HG02642 (cell line): ENCODE data around the gene CCDC88A.
"Not testable (repeated sequence)": the region's sequence is repeated elsewhere in the genome, so short reads cannot be mapped to it uniquely, and the experiment has no call there.

Experiments used
- ATAC-seq: cut with Tn5 transposase; IDR thresholded peaks from one replicate; pipeline ENCODE4 v1.9.1; 2021; ENCODE audit warnings: mild to moderate bottlenecking; ENCODE audit not compliant: unreplicated experiment, poor library complexity

Gene CCDC88A

DNA sequence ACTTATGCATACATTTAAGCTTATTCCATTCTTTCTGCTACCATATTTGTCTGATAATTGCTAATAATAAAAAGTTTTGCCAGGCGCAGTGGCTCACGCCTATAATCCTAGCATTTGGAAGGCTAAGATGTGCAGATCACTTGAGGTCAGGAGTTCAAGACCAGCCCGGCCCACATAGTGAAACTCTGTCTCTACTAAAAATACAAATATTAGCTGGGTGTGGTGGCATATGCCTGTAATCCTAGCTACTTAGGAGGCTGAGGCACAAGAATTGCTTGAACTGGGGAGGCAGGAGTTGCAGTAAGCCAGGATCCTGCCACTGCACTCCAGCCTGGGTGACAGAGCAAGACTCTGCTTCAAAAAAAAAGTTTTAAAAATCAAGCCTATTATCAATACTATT lies 160.1 kb downstream of the CCDC88A start:
- ATAC-seq: not testable (repeated sequence)

DNA sequence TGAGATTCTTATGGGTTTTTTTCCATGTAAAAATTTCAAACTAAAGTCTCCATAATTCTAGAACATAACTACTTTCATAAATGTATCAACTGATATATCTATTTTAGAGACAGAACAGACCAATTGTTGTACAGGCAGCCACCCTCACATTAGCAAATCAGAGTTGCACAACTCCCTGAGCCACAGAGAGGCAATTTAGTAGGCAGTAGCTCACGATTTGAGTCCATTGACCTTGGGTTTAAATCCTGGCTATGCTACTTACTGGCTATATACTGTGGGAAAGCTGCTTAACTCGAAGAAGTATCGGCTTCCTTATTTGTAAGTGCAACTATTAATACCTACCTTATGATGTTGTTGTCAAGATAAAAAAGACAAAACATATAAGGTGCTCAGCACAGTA lies 166.8 kb downstream of the CCDC88A start:
- no peak for ATAC-seq

DNA sequence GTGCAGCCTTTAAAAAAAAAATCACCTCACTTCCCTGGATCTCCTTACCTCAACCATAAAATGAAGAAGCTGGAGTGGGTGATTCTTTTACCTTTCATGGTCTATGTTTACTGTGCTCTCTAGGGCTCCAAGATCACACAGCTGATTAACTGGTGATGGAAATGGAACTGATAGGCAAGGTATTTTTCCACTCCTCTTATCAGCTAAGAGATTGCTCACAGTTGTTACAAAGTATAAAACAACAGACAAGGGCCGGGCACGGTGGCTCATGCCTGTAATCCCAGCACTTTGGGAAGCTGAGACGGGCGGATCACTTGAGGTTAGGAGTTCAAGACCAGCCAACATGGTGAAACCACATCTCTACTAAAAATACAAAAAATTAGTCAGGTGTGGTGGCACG lies 172.6 kb downstream of the CCDC88A start:
- ATAC-seq: no peak

DNA sequence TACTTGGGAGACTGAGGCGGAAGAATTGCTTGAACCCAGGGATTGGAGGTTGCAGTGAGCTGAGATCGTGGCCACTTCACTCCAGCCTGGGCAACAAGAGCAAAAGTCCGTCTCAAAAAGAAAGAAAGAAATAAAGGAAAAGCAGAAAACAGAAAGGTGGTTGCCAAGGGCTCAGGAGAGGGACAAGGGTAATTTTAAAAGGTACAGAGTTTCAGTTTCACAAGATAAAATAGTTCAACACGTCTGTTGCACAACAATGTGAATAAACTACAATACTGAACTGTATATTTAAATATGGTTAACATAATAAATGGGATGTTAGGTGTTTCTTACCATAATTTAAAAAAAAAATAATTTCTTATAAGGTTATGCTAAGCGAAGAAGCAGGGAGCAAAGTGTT lies 174.2 kb downstream of the CCDC88A start:
- no peak for ATAC-seq

DNA sequence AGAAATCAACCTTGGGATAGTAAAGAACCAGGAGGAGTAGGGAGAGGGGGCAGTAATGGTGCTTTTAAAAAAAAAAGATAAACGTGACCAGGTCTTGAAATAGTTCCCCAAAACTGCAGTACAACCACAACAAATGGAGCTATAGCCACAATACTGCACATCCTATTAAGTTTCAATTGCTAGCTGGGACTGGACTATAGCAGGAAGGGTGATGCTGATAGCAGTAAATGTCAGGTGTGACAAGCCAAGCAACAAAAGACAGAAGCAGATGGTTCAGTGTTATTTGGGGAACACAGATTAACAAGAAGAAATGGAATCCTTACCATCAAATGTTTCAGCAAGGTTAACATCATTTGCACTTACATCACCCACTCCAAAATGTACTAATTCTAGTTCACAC lies 177.0 kb downstream of the CCDC88A start:
- ATAC-seq: no peak

DNA sequence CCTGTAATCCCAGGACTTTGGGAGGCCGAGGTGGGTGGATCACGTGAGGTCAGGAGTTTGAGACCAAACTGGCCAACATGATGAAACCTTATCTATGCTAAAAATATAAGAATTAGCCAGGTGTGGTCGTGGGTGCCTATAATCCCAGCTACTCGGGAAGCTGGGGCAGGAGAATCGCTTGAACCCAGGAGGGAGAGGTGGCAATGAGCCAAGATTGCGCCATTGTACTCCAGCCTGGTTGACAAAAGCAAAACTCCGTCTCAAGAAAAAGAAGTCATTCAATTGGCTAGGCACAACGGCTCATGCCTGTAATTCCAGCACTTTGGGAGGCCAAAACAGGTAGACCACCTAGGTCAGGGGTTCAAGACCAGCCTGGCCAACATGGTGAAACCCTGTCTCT lies 178.1 kb downstream of the CCDC88A start:
- not testable (repeated sequence) for ATAC-seq

DNA sequence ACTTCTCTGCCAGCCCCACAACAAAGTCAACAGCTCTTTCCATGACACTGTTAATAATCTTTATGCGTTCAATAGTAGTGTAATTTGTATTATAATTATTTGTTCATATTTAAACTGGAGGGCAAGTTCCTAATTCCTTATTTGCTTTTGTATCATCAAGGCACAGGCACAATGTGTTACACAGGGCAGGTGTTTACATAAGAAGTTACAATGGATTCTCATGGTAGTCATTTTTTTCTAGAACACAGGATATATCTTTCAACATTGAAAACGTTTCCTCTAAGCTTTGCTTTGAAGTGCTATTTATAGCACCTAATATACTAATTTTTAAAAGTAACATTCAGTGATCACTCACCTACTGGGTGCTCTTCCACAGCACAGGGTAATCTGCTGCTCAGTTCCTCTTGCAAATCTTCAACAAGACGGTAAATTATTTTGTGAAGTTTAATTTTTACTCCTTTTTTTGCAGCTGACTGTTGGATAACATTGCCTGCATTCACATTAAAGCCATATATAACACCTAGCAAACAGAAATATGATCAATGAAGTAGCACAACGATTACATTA lies 179.9 kb downstream of the CCDC88A start:
- no peak for ATAC-seq
